ENCODE data around the gene CATSPERZ. TPM values are rescaled to one million over a fixed set of nuclear protein-coding genes. Genes with fewer than 3 reads are reported as not detected.

CATSPERZ gene
- total and polyA plus RNA-seq, 9 of the 15 experiments (the other 6 are each of a cell fraction or from before 2014, with no cell fraction given) = 0.86 to 8.5 (median 3.5) TPM

DNA sequence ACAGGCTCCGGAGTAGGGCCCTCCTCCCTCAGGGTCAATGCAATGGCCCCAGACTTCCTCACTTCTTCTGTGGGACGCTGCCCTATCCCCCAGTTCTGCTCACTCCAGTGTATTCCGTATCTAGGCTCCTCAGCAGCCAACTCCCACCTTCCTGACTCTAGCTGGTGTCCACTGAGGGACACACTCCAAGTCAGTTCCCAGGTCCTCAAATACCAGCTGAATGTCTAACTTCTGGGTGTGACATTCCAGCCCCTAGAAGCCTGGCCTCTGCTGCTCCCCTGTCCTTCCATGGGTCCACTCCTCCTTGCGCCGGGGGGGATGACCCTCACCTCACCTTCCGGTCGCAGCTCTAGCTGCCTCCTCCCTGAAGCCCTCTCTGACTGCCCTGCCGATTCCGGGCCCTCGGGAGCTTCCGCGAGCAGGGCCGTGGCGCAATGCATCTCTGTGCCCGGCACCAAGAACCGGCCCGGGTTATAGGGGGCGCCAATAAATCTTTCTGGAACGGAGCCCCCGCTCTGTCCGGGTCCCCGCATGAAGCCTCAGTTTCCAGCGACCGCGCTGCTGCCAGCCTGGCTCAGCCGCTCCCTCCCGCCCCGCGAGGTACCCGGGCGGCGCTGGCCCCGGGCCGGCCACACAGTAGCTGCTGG lies 31.1 kb upstream of the CATSPERZ start (continued):
- TF ChIP-seq, protein P1, sequence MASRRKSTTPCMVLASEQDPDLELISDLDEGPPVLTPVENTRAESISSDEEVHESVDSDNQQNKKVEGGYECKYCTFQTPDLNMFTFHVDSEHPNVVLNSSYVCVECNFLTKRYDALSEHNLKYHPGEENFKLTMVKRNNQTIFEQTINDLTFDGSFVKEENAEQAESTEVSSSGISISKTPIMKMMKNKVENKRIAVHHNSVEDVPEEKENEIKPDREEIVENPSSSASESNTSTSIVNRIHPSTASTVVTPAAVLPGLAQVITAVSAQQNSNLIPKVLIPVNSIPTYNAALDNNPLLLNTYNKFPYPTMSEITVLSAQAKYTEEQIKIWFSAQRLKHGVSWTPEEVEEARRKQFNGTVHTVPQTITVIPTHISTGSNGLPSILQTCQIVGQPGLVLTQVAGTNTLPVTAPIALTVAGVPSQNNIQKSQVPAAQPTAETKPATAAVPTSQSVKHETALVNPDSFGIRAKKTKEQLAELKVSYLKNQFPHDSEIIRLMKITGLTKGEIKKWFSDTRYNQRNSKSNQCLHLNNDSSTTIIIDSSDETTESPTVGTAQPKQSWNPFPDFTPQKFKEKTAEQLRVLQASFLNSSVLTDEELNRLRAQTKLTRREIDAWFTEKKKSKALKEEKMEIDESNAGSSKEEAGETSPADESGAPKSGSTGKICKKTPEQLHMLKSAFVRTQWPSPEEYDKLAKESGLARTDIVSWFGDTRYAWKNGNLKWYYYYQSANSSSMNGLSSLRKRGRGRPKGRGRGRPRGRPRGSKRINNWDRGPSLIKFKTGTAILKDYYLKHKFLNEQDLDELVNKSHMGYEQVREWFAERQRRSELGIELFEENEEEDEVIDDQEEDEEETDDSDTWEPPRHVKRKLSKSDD (conservative IDR thresholded peaks at IDR 0.05; ENCODE audit: low read length) = no peak
- no peak for TF ChIP-seq KLF1 (tag; IDR thresholded peaks at IDR 0.05)
- TF ChIP-seq BMI1 (IDR thresholded peaks at IDR 0.05; ENCODE audit: low read length) = no peak
- TF ChIP-seq ZNF263 (CRISPR knock-in tag; IDR thresholded peaks at IDR 0.05; ENCODE audit: borderline replicate concordance) = peak; percentile 52; the same call in 1 of the 2 replicates
- no peak for TF ChIP-seq C11orf30 (IDR thresholded peaks at IDR 0.05; ENCODE audit: low read depth)
- TF ChIP-seq, protein P2, sequence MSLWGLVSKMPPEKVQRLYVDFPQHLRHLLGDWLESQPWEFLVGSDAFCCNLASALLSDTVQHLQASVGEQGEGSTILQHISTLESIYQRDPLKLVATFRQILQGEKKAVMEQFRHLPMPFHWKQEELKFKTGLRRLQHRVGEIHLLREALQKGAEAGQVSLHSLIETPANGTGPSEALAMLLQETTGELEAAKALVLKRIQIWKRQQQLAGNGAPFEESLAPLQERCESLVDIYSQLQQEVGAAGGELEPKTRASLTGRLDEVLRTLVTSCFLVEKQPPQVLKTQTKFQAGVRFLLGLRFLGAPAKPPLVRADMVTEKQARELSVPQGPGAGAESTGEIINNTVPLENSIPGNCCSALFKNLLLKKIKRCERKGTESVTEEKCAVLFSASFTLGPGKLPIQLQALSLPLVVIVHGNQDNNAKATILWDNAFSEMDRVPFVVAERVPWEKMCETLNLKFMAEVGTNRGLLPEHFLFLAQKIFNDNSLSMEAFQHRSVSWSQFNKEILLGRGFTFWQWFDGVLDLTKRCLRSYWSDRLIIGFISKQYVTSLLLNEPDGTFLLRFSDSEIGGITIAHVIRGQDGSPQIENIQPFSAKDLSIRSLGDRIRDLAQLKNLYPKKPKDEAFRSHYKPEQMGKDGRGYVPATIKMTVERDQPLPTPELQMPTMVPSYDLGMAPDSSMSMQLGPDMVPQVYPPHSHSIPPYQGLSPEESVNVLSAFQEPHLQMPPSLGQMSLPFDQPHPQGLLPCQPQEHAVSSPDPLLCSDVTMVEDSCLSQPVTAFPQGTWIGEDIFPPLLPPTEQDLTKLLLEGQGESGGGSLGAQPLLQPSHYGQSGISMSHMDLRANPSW (CRISPR knock-in tag; IDR thresholded peaks at IDR 0.05) = no peak
- peak; percentile 78 for TF ChIP-seq MYNN (IDR thresholded peaks at IDR 0.05)
- no peak for TF ChIP-seq MYNN (CRISPR knock-in tag; IDR thresholded peaks at IDR 0.05)
- no peak for TF ChIP-seq HDGF (IDR thresholded peaks at IDR 0.05)
- TF ChIP-seq, protein P3, sequence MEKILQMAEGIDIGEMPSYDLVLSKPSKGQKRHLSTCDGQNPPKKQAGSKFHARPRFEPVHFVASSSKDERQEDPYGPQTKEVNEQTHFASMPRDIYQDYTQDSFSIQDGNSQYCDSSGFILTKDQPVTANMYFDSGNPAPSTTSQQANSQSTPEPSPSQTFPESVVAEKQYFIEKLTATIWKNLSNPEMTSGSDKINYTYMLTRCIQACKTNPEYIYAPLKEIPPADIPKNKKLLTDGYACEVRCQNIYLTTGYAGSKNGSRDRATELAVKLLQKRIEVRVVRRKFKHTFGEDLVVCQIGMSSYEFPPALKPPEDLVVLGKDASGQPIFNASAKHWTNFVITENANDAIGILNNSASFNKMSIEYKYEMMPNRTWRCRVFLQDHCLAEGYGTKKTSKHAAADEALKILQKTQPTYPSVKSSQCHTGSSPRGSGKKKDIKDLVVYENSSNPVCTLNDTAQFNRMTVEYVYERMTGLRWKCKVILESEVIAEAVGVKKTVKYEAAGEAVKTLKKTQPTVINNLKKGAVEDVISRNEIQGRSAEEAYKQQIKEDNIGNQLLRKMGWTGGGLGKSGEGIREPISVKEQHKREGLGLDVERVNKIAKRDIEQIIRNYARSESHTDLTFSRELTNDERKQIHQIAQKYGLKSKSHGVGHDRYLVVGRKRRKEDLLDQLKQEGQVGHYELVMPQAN (IDR thresholded peaks at IDR 0.05; ENCODE audit: borderline replicate concordance) = peak; percentile 44; the same call in 1 of the 2 replicates
- TF ChIP-seq, protein P4, sequence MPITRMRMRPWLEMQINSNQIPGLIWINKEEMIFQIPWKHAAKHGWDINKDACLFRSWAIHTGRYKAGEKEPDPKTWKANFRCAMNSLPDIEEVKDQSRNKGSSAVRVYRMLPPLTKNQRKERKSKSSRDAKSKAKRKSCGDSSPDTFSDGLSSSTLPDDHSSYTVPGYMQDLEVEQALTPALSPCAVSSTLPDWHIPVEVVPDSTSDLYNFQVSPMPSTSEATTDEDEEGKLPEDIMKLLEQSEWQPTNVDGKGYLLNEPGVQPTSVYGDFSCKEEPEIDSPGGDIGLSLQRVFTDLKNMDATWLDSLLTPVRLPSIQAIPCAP (CRISPR knock-in tag; IDR thresholded peaks at IDR 0.05; ENCODE audit: borderline replicate concordance) = no peak
- TF ChIP-seq, protein P5, sequence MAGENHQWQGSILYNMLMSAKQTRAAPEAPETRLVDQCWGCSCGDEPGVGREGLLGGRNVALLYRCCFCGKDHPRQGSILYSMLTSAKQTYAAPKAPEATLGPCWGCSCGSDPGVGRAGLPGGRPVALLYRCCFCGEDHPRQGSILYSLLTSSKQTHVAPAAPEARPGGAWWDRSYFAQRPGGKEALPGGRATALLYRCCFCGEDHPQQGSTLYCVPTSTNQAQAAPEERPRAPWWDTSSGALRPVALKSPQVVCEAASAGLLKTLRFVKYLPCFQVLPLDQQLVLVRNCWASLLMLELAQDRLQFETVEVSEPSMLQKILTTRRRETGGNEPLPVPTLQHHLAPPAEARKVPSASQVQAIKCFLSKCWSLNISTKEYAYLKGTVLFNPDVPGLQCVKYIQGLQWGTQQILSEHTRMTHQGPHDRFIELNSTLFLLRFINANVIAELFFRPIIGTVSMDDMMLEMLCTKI (IDR thresholded peaks at IDR 0.05; ENCODE audit: partially characterized antibody) = no peak
